Measurements from ENCODE around the gene GALNT10. TPM values are rescaled to one million over a fixed set of nuclear protein-coding genes. Genes with fewer than 3 reads are reported as not detected.

GALNT10 gene
- total and polyA plus RNA-seq, 2 experiments from 2014 or later = 3.2 to 12.9 TPM

DNA sequence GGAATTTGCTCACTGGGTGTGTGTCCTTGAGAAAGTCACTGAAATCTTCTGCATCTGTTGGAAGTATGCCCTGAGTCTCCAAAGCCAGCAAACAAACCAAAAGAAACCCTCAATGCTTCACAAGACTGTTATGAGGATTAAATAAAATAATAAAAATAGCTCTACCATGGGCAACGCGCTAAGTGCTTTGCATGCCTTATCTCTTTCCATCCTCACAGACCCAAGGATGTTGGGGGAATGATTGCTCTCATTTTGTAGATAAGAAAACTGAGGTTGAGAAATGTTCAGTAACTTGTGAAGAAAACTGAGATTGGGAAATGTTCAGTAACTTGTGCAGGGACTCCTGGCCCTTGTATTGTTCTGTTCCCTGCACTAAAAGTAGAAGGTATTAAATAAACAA, 279.6 kb downstream of the GALNT10 start:
- ATAC-seq (no peak), DNase-seq (ENCODE audit: low spot score) (no peak)
- H2AFZ ChIP-seq = no peak overlapping the region
- Mint-ChIP-seq H3K4me3 (no peak overlapping the region), H3K4me1 (peaks cover 36% of the 10 kb centered on the region), H3K27ac (no peak overlapping the region), H3K36me3 (ENCODE audit: low read depth) (no peaks in the 10 kb centered on the region; the same call in 2 of the 3 replicates), H3K27me3 (ENCODE audit: insufficient read depth, low read depth, poor library complexity) (peaks cover 76% of the 10 kb centered on the region), H3K9me3 (0 out of 3 replicates have a peak, but pooled peaks cover 4% of the 10 kb centered on the region)
- no peaks in the 10 kb centered on the region for H3K79me2 ChIP-seq (replicated peaks; ENCODE audit: insufficient read depth)
- no peak for TF ChIP-seq POLR2AphosphoS5 (IDR thresholded peaks at IDR 0.05; ENCODE audit: low read depth)
- TF ChIP-seq JUNB (IDR thresholded peaks at IDR 0.05; ENCODE audit: unreplicated experiment) = no peak
- no peak for TF ChIP-seq EZH2 (IDR thresholded peaks at IDR 0.05; ENCODE audit: low read depth, unreplicated experiment)
- TF ChIP-seq, protein P1, sequence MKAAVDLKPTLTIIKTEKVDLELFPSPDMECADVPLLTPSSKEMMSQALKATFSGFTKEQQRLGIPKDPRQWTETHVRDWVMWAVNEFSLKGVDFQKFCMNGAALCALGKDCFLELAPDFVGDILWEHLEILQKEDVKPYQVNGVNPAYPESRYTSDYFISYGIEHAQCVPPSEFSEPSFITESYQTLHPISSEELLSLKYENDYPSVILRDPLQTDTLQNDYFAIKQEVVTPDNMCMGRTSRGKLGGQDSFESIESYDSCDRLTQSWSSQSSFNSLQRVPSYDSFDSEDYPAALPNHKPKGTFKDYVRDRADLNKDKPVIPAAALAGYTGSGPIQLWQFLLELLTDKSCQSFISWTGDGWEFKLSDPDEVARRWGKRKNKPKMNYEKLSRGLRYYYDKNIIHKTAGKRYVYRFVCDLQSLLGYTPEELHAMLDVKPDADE (IDR thresholded peaks at IDR 0.05) = no peak
- no peak for TF ChIP-seq ZNF462 (CRISPR knock-in tag; IDR thresholded peaks at IDR 0.05)
- no peak for TF ChIP-seq CREB1 (CRISPR knock-in tag; IDR thresholded peaks at IDR 0.05; ENCODE audit: low read depth)
- TF ChIP-seq, protein P2, sequence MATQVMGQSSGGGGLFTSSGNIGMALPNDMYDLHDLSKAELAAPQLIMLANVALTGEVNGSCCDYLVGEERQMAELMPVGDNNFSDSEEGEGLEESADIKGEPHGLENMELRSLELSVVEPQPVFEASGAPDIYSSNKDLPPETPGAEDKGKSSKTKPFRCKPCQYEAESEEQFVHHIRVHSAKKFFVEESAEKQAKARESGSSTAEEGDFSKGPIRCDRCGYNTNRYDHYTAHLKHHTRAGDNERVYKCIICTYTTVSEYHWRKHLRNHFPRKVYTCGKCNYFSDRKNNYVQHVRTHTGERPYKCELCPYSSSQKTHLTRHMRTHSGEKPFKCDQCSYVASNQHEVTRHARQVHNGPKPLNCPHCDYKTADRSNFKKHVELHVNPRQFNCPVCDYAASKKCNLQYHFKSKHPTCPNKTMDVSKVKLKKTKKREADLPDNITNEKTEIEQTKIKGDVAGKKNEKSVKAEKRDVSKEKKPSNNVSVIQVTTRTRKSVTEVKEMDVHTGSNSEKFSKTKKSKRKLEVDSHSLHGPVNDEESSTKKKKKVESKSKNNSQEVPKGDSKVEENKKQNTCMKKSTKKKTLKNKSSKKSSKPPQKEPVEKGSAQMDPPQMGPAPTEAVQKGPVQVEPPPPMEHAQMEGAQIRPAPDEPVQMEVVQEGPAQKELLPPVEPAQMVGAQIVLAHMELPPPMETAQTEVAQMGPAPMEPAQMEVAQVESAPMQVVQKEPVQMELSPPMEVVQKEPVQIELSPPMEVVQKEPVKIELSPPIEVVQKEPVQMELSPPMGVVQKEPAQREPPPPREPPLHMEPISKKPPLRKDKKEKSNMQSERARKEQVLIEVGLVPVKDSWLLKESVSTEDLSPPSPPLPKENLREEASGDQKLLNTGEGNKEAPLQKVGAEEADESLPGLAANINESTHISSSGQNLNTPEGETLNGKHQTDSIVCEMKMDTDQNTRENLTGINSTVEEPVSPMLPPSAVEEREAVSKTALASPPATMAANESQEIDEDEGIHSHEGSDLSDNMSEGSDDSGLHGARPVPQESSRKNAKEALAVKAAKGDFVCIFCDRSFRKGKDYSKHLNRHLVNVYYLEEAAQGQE (IDR thresholded peaks at IDR 0.05; ENCODE audit: unreplicated experiment) = no peak
- TF ChIP-seq STAT1 (IDR thresholded peaks at IDR 0.05; ENCODE audit: unreplicated experiment) = no peak
- no peak for TF ChIP-seq ZNF331 (CRISPR knock-in tag; IDR thresholded peaks at IDR 0.05; ENCODE audit: low read depth)
- no peak for TF ChIP-seq NANOG (IDR thresholded peaks at IDR 0.05; ENCODE audit: borderline replicate concordance)
- TF ChIP-seq, protein P3, sequence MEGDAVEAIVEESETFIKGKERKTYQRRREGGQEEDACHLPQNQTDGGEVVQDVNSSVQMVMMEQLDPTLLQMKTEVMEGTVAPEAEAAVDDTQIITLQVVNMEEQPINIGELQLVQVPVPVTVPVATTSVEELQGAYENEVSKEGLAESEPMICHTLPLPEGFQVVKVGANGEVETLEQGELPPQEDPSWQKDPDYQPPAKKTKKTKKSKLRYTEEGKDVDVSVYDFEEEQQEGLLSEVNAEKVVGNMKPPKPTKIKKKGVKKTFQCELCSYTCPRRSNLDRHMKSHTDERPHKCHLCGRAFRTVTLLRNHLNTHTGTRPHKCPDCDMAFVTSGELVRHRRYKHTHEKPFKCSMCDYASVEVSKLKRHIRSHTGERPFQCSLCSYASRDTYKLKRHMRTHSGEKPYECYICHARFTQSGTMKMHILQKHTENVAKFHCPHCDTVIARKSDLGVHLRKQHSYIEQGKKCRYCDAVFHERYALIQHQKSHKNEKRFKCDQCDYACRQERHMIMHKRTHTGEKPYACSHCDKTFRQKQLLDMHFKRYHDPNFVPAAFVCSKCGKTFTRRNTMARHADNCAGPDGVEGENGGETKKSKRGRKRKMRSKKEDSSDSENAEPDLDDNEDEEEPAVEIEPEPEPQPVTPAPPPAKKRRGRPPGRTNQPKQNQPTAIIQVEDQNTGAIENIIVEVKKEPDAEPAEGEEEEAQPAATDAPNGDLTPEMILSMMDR (conservative IDR thresholded peaks at IDR 0.05; ENCODE audit: low read depth in 2 of 2) = no peak
- no peak for TF ChIP-seq ZNF114 (CRISPR knock-in tag; IDR thresholded peaks at IDR 0.05)
- no peak for TF ChIP-seq EZH2phosphoT487 (IDR thresholded peaks at IDR 0.05; ENCODE audit: unreplicated experiment)
- no peak overlapping the region for H3K27ac ChIP-seq (ENCODE audit: low read depth)
- peaks cover 89% of the 10 kb centered on the region for H3K27me3 ChIP-seq (ENCODE audit: insufficient read depth)
- H3K4me1 ChIP-seq (ENCODE audit: insufficient read depth) = peaks cover 43% of the 10 kb centered on the region
- peaks cover 10% of the 10 kb centered on the region for H4K20me1 ChIP-seq (replicated peaks; ENCODE audit: insufficient read depth)
- H3K4me3 ChIP-seq = no peak overlapping the region
- H3K9me2 ChIP-seq (ENCODE audit: insufficient read depth) = no peaks in the 10 kb centered on the region
- no peak overlapping the region for H3K4me2 ChIP-seq
- peaks cover 5% of the 10 kb centered on the region; the same call in 1 of the 2 replicates for H3F3A ChIP-seq (replicated peaks; ENCODE audit: low read depth)
- H3K36me3 ChIP-seq (ENCODE audit: insufficient read depth) = no peaks in the 10 kb centered on the region

Data from GM23338 (cell line).